ENCODE measurements around the gene SEL1L3.

SEL1L3 gene

DNA sequence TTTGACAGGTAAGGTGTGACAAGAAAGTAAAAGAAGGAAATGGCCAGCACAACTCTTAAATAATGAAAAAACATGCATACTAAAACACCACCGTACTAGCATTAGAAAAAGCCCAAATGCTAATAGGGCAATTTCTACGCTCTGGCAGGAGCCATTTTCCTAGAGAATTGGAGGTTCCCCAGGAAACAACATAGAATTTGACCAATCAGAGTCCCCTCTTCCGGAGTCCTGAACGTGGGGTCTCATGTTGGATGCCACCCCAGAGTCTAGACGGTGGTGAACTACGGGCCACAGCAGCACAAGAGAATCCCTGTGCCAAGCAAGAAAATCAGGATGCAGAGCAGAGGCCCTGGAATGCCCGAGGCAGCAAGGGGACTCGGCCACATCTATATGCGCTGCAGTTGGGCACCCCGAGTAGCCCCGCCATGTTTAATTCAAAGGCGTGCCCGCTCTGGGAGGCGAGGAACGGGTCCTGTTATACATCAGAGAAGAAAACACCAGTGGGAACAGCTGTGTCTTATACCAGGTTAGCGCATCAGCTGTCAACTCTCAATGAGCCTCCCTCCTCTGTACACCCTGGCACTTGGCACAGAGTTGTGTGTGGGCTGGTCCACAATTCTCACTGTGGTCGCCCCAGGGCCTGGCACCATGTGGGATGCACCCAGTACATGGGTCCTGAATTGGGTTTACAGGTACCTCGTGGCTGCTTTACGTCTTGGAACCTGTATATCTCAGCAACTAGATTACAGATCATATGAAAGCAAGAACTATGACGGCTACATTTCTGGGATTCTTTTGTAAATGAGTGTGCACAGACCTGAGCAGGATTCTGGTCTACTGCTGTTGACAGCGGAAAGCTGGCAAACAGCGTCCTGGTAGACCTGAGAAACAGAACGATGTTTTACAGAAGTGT lies 52.1 kb downstream of the SEL1L3 start:
- Histone ChIP-seq H3K4me3 (ENCODE audit: low read depth, low read length) (no peak overlapping the region), H3K9me3 (ENCODE audit: control insufficient read depth, low read length) (no peaks in the 10 kb centered on the region), H3K27me3 (ENCODE audit: control insufficient read depth, insufficient read depth, low read length) (no peaks in the 10 kb centered on the region), H3K4me1 (no peaks in the 10 kb centered on the region), H3K36me3 (ENCODE audit: control insufficient read depth, insufficient read depth, low read length) (no peaks in the 10 kb centered on the region), H3K27ac (no peak overlapping the region), H3K4me2 (ENCODE audit: low read length) (no peak overlapping the region), H3K79me2 (no peaks in the 10 kb centered on the region), H2AFZ (no peak overlapping the region), H3K9ac (no peak overlapping the region)
- TF ChIP-seq, protein P1, sequence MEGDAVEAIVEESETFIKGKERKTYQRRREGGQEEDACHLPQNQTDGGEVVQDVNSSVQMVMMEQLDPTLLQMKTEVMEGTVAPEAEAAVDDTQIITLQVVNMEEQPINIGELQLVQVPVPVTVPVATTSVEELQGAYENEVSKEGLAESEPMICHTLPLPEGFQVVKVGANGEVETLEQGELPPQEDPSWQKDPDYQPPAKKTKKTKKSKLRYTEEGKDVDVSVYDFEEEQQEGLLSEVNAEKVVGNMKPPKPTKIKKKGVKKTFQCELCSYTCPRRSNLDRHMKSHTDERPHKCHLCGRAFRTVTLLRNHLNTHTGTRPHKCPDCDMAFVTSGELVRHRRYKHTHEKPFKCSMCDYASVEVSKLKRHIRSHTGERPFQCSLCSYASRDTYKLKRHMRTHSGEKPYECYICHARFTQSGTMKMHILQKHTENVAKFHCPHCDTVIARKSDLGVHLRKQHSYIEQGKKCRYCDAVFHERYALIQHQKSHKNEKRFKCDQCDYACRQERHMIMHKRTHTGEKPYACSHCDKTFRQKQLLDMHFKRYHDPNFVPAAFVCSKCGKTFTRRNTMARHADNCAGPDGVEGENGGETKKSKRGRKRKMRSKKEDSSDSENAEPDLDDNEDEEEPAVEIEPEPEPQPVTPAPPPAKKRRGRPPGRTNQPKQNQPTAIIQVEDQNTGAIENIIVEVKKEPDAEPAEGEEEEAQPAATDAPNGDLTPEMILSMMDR (IDR thresholded peaks at IDR 0.05): no peak

DNA sequence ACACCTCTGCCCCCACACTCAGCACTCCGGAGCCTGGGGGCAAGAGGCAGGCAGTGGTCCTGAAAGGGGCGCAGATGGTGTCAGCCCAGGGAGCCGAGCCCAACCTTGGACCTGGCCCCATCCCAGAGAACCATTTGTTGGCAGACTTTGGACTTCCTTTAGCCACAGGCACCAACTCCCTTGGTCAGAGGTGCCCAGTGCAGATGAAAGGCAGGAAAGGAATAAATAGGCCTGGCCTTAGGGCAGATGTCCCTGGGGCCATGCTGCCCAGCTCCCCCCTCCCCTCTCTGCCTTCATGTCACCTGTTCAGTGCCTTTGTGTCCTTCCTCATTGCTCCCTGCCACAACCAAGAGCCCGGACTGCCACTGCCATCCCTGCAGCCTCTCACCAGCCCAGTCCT lies 52.8 kb downstream of the SEL1L3 start:
- H3K27ac ChIP-seq: no peak overlapping the region
- no peaks in the 10 kb centered on the region for H3K79me2 ChIP-seq
- no peak overlapping the region for H3K4me3 ChIP-seq (ENCODE audit: low read depth, low read length)
- TF ChIP-seq, protein P1 (IDR thresholded peaks at IDR 0.05): no peak
- no peaks in the 10 kb centered on the region for H3K36me3 ChIP-seq (ENCODE audit: control insufficient read depth, insufficient read depth, low read length)
- no peak overlapping the region for H3K9ac ChIP-seq
- no peaks in the 10 kb centered on the region for H3K27me3 ChIP-seq (ENCODE audit: control insufficient read depth, insufficient read depth, low read length)
- no peaks in the 10 kb centered on the region for H3K9me3 ChIP-seq (ENCODE audit: control insufficient read depth, low read length)
- H3K4me2 ChIP-seq (ENCODE audit: low read length): no peak overlapping the region
- H2AFZ ChIP-seq: no peak overlapping the region
- no peaks in the 10 kb centered on the region for H3K4me1 ChIP-seq

DNA sequence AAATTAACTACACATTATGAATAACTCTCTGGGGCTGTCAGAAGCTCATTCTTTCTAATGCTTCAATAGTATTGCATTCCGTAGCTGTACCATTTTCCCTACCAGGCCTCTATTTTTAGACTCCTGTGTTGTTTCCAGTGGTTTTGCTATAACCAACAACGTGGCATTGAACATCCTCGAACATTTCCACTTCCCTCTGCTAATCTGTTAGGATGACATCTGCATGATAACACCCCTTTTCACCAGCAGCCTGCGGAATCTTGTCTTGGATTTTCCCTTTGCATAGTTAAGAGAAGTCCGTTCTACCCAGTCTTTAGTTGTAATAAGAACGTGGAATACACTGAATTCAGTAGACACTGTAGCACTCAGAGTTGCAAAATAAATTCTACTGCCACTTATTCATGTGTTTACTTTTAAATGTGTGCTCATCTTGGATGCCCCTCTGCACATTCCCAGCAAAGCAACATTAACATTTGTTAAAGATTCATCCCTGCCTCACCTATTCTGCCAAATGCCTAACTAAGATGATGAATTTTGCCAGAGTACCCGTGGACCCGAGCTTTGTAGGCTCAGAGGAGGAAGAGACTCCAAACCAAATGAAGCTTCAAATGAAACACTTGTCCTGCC lies 55.6 kb downstream of the SEL1L3 start:
- no peak overlapping the region for H3K9ac ChIP-seq
- H3K79me2 ChIP-seq: no peaks in the 10 kb centered on the region
- TF ChIP-seq, protein P1 (IDR thresholded peaks at IDR 0.05): no peak
- H3K36me3 ChIP-seq (ENCODE audit: control insufficient read depth, insufficient read depth, low read length): no peaks in the 10 kb centered on the region
- no peak overlapping the region for H3K4me2 ChIP-seq (ENCODE audit: low read length)
- no peaks in the 10 kb centered on the region for H3K4me1 ChIP-seq
- H3K4me3 ChIP-seq (ENCODE audit: low read depth, low read length): no peak overlapping the region
- no peaks in the 10 kb centered on the region for H3K9me3 ChIP-seq (ENCODE audit: control insufficient read depth, low read length)
- no peak overlapping the region for H2AFZ ChIP-seq
- H3K27me3 ChIP-seq (ENCODE audit: control insufficient read depth, insufficient read depth, low read length): no peaks in the 10 kb centered on the region
- H3K27ac ChIP-seq: no peak overlapping the region

DNA sequence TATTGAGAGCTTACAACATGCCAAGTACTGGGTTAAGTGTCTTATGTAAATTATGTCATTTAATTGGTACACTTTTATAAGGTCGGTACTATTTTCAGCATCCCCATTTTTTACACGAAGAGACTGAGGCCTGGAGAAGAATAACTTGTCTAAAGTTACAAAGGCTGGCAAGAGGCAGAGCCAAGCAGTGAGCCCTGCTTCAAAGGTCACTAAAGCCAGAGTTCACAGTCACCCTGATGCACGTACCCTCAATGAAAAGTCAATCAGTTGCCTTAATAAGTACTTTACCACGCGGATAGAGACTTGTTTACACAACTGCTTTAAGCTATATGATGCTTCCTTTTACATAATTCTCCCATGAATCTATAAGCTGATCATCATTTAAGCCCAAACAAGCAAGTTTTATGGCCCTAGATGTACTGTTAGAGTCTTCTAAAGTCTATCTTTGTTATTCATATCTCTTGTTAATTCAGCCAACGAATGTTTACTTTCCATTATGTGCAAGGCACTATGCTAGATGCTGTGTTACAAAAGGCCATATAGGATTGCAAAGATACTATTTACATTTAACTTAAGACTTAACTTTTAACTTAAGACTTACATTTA lies 57.4 kb downstream of the SEL1L3 start:
- Histone ChIP-seq H3K27ac (no peak overlapping the region), H3K79me2 (no peaks in the 10 kb centered on the region), H2AFZ (no peak overlapping the region), H3K4me2 (ENCODE audit: low read length) (no peak overlapping the region), H3K4me1 (no peaks in the 10 kb centered on the region), H3K27me3 (ENCODE audit: control insufficient read depth, insufficient read depth, low read length) (no peaks in the 10 kb centered on the region), H3K9ac (no peak overlapping the region), H3K36me3 (ENCODE audit: control insufficient read depth, insufficient read depth, low read length) (no peaks in the 10 kb centered on the region), H3K9me3 (ENCODE audit: control insufficient read depth, low read length) (no peaks in the 10 kb centered on the region), H3K4me3 (ENCODE audit: low read depth, low read length) (no peak overlapping the region)
- TF ChIP-seq, protein P1 (IDR thresholded peaks at IDR 0.05): no peak
